Hepatocyte (in vitro differentiated cells): Measurements from ENCODE around the gene MBLAC1. TPM values are rescaled to one million over a fixed set of nuclear protein-coding genes. Genes with fewer than 3 reads are reported as not detected.
A peak's percentile ranks its signal among the peaks of the same experiment; 100 is the strongest.

ENCODE experiments used
- DNase-seq: peaks from one replicate; pipeline ENCODE4 v3.0.0-alpha.2; 2016; ENCODE audit warnings: low spot score
- H2AFZ ChIP-seq: fragments of 200-600 bp; sonication (generic); 2 replicates; pipeline ENCODE4 v1.6.0; 2016; ENCODE audit warnings: antibody characterized with exemption, mild to moderate bottlenecking
- H3K27ac ChIP-seq: fragments of 200-600 bp; sonication (generic); 2 replicates; pipeline ENCODE4 v1.5.1; 2016; ENCODE audit warnings: mild to moderate bottlenecking
- H3K27me3 ChIP-seq: fragments of 200-600 bp; sonication (generic); 2 replicates; pipeline ENCODE4 v1.6.1; 2016
- H3K36me3 ChIP-seq: fragments of 200-600 bp; sonication (generic); replicated peaks from 2 replicates; pipeline ENCODE4 v1.5.1; 2016; ENCODE audit warnings: low read depth; ENCODE audit not compliant: insufficient read depth
- H3K4me1 ChIP-seq: fragments of 200-600 bp; sonication (generic); 2 replicates; pipeline ENCODE4 v1.5.1; 2016; ENCODE audit warnings: mild to moderate bottlenecking, moderate library complexity; ENCODE audit not compliant: insufficient read depth
- H3K4me2 ChIP-seq: fragments of 200-600 bp; sonication (generic); 2 replicates; pipeline ENCODE4 v1.6.0; 2016
- H3K4me3 ChIP-seq: fragments of 200-600 bp; sonication (generic); 2 replicates; pipeline ENCODE4 v1.5.1; 2016; ENCODE audit warnings: mild to moderate bottlenecking
- H3K79me2 ChIP-seq: fragments of 200-600 bp; sonication (generic); 2 replicates; pipeline ENCODE4 v1.6.0; 2017; ENCODE audit warnings: mild to moderate bottlenecking
- H3K9me2 ChIP-seq: fragments of 200-600 bp; sonication (generic); replicated peaks from 2 replicates; pipeline ENCODE4 v1.6.0; 2017; ENCODE audit warnings: mild to moderate bottlenecking; ENCODE audit not compliant: insufficient read depth
- H3K9me3 ChIP-seq: fragments of 200-600 bp; sonication (generic); 2 replicates; pipeline ENCODE4 v1.5.1; 2016; ENCODE audit warnings: low read depth, mild to moderate bottlenecking
- H4K20me1 ChIP-seq: fragments of 200-600 bp; sonication (generic); 2 replicates; pipeline ENCODE4 v1.6.0; 2016; ENCODE audit warnings: mild to moderate bottlenecking; ENCODE audit not compliant: insufficient read depth, poor library complexity, severe bottlenecking
- CTCF ChIP-seq: fragments of 200-600 bp; sonication (generic); IDR thresholded peaks from 2 replicates; pipeline ENCODE4 v1.5.1; 2016; ENCODE audit warnings: antibody characterized with exemption, mild to moderate bottlenecking; ENCODE audit not compliant: poor library complexity
- EZH2 ChIP-seq: fragments of 200-600 bp; sonication (generic); IDR thresholded peaks from 2 replicates; pipeline ENCODE4 v1.6.1; 2016; ENCODE audit warnings: antibody characterized with exemption, mild to moderate bottlenecking, borderline replicate concordance
- EZH2phosphoT487 ChIP-seq: fragments of 200-600 bp; sonication (generic); IDR thresholded peaks from one replicate; pipeline ENCODE4 v1.6.1; 2018; ENCODE audit warnings: antibody characterized with exemption, mild to moderate bottlenecking, low read depth, moderate library complexity; ENCODE audit not compliant: unreplicated experiment, severe bottlenecking
- WGBS: methylation state at CpG from one replicate; pipeline ENCODE4 v1.1.6; 2016; ENCODE audit warnings: low lambda C conversion rate; ENCODE audit errors: missing lambda C conversion rate; 5-methylcytosine and 5-hydroxymethylcytosine counted together
- polyA plus RNA-seq: library from polyadenylated mRNA; unstranded; fragments of >200 nt; fragmentation: Nextera tagmentation; extraction: Ambion mirVana; gene quantifications from 2 replicates; pipeline ENCODE4 v1.2.1, GENCODE V29; 2016
- total RNA-seq: library from RNA; depleted of rRNA; stranded (reverse); fragments of >200 nt; gene quantifications from 2 replicates; pipeline ENCODE4 v1.2.3, GENCODE V29; 2014

Gene MBLAC1
- total RNA-seq: 2.7 and 3.2 TPM in 2 replicates
- polyA plus RNA-seq: 3.7 and 4.5 TPM in 2 replicates

- TF ChIP-seq EZH2phosphoT487: no peak
- TF ChIP-seq CTCF: no peak
- no peak for TF ChIP-seq EZH2
- 2% methylated on average over 54 of the region's 85 CpGs for WGBS
- peak within 1 kb of the TSS; percentile 84 for H2AFZ ChIP-seq
- H3K4me2 ChIP-seq: peak within 1 kb of the TSS; percentile 99
- H3K27ac ChIP-seq: peak within 1 kb of the TSS; percentile 94
- H3K36me3 ChIP-seq: no peaks in the 10 kb centered on the region
- no peaks in the 10 kb centered on the region for H3K79me2 ChIP-seq
- peak; percentile 96 for DNase-seq
- no peaks in the 10 kb centered on the region for H3K27me3 ChIP-seq
- H4K20me1 ChIP-seq: no peaks in the 10 kb centered on the region
- no peaks in the 10 kb centered on the region for H3K9me3 ChIP-seq
- H3K4me1 ChIP-seq: peaks cover 12% of the 10 kb centered on the region
- peak within 1 kb of the TSS; percentile 25 for H3K4me3 ChIP-seq
- no peaks in the 10 kb centered on the region for H3K9me2 ChIP-seq
These were observed at the start of gene MBLAC1 for GRCh38 chr7:100126931-100127865. Gene MBLAC1, plus strand, starts transcription at chr7:100126967. Its CDS starts 429 bp downstream, at chr7:100127396.

GRCh38 chr7:100077205-100077604 lies 49.6 kb upstream of the MBLAC1 start:
- Histone ChIP-seq H3K4me1 (peaks cover 30% of the 10 kb centered on the region), H3K4me3 (no peak overlapping the region), H3K9me2 (no peaks in the 10 kb centered on the region), H4K20me1 (peaks cover 17% of the 10 kb centered on the region), H3K79me2 (peaks cover 79% of the 10 kb centered on the region), H2AFZ (no peak overlapping the region), H3K27ac (peak overlapping the region; percentile 92), H3K9me3 (peaks cover 20% of the 10 kb centered on the region), H3K36me3 (peaks cover 36% of the 10 kb centered on the region), H3K27me3 (no peaks in the 10 kb centered on the region), H3K4me2 (peak overlapping the region; percentile 90)
- TF ChIP-seq CTCF: no peak
- TF ChIP-seq EZH2: no peak
- no peak for TF ChIP-seq EZH2phosphoT487
- 85% methylated on average over 4 of the region's 4 CpGs for WGBS
- DNase-seq: no peak

GRCh38 chr7:100079024-100079560 lies 47.7 kb upstream of the MBLAC1 start:
- no peaks in the 10 kb centered on the region for H3K27me3 ChIP-seq
- peak overlapping the region; percentile 92 for H3K27ac ChIP-seq
- H3K36me3 ChIP-seq: peaks cover 24% of the 10 kb centered on the region
- peak overlapping the region; percentile 90 for H3K4me2 ChIP-seq
- 75% methylated on average over 7 of the region's 7 CpGs for WGBS
- H4K20me1 ChIP-seq: peaks cover 17% of the 10 kb centered on the region
- no peaks in the 10 kb centered on the region for H3K9me2 ChIP-seq
- TF ChIP-seq CTCF (no peak), EZH2phosphoT487 (no peak), EZH2 (no peak)
- peaks cover 5% of the 10 kb centered on the region for H3K9me3 ChIP-seq
- DNase-seq: peak; percentile 69
- peaks cover 35% of the 10 kb centered on the region for H3K4me1 ChIP-seq
- peak overlapping the region; percentile 77 for H3K4me3 ChIP-seq
- H2AFZ ChIP-seq: no peak overlapping the region
- H3K79me2 ChIP-seq: peaks cover 72% of the 10 kb centered on the region
